A549 (cell line): ENCODE results near the gene LUZP1. TPM values are rescaled to one million over a fixed set of nuclear protein-coding genes. Genes with fewer than 3 reads are reported as not detected.

ENCODE experiments used
- ATAC-seq, 2 experiments: fragments of 200-7000 bp in 1 of 2; fragments of >200 bp in 1 of 2; cut with Nextera tagmentation in 1 of 2; cut with Tn5 transposase in 1 of 2; 3 replicates each; pipeline versions ENCODE4 v1.8.0 to v1.9.1; 2018 to 2020; ENCODE audit warnings: mild to moderate bottlenecking in 1 of 2, moderate library complexity in 1 of 2
- CTCF ChIA-PET: fragments of 300-600 bp; sonication (Branson Sonifier 250); formaldehyde crosslinking; extraction: SDS; loops from one replicate; lab custom pipeline; 2021; ENCODE audit warnings: antibody characterized with exemption, inconsistent platforms; lab: Yijun Ruan, JAX
- POLR2A ChIA-PET: fragments of 350-600 bp; formaldehyde crosslinking; extraction: SDS; loops from one replicate; lab custom pipeline; 2021; ENCODE audit warnings: antibody characterized with exemption, inconsistent platforms; lab: Yijun Ruan, JAX
- DNase-seq, 2 experiments: peaks; one replicate each; pipeline versions ENCODE4 v3.0.0 to v3.0.0-alpha.2; 2011 to 2016; ENCODE audit warnings: low read depth in 1 of 2, low spot score in 1 of 2
- FAIRE-seq: peaks from 2 replicates; lab custom pipeline; 2011; peaks lifted over from hg19 to GRCh38; lab: Jason Lieb, UNC
- H3K27ac ChIP-seq, 2 experiments: fragments of >200 bp; sonication (Bioruptor Twin); formaldehyde crosslinking; 3 replicates each; pipeline ENCODE4 v1.5.1; 2016 to 2017
- H3K4me1 ChIP-seq: fragments of >200 bp; sonication (Bioruptor Twin); formaldehyde crosslinking; 3 replicates; pipeline ENCODE4 v1.6.1; 2016
- H3K4me2 ChIP-seq: fragments of >200 bp; sonication (Bioruptor Twin); formaldehyde crosslinking; 3 replicates; pipeline ENCODE4 v1.6.1; 2016
- H3K4me3 ChIP-seq: fragments of >200 bp; sonication (Bioruptor Twin); formaldehyde crosslinking; 3 replicates; pipeline ENCODE4 v1.5.1; 2016
- H3K9me3 ChIP-seq: fragments of >200 bp; sonication (Bioruptor Twin); formaldehyde crosslinking; 3 replicates; pipeline ENCODE4 v1.6.1; 2016
- BHLHE40 ChIP-seq: IDR thresholded peaks from 2 replicates; pipeline ENCODE4 v1.6.1; 2012; ENCODE audit warnings: low read depth, low read length, inconsistent platforms
- CBX8 ChIP-seq: fragments of 200-600 bp; sonication (generic); IDR thresholded peaks from 2 replicates; pipeline ENCODE4 v1.6.1; 2016
- EP300 ChIP-seq, 2 experiments: fragments of >200 bp; sonication (Bioruptor Twin); formaldehyde crosslinking; IDR thresholded peaks; 2 replicates in 1 of 2; 3 replicates in 1 of 2; pipeline ENCODE4 v1.6.1; 2016 to 2017
- FOSL2 ChIP-seq, 2 experiments: fragments of 450-650 bp in 1 of 2; fragments of >200 bp in 1 of 2; sonication (Bioruptor Twin) in 1 of 2; formaldehyde crosslinking; IDR thresholded peaks; 2 replicates each; pipeline versions ENCODE4 v1.5.0 to v1.6.1; 2016 to 2020; ENCODE audit warnings: mild to moderate bottlenecking in 1 of 2, moderate library complexity in 1 of 2
- FOXS1 ChIP-seq: fragments of 250-450 bp; sonication (Bioruptor Pico); IDR thresholded peaks from 2 replicates; pipeline ENCODE4 v1.5.0; 2020; ENCODE audit warnings: mild to moderate bottlenecking, moderate library complexity
- HDAC2 ChIP-seq: fragments of 200-600 bp; sonication (generic); IDR thresholded peaks from 2 replicates; pipeline ENCODE4 v1.6.1; 2016
- HEYL ChIP-seq: fragments of 250-450 bp; sonication (Bioruptor Pico); IDR thresholded peaks from 2 replicates; pipeline ENCODE4 v1.8.0; 2021; ENCODE audit warnings: mild to moderate bottlenecking, moderate library complexity
- HMGXB4 ChIP-seq: fragments of 250-450 bp; sonication (Bioruptor Pico); IDR thresholded peaks from 2 replicates; pipeline ENCODE4 v1.5.0; 2021; ENCODE audit warnings: mild to moderate bottlenecking, moderate library complexity, borderline replicate concordance
- HOXA7 ChIP-seq: fragments of 250-450 bp; sonication (Bioruptor Pico); IDR thresholded peaks from 2 replicates; pipeline ENCODE4 v1.5.0; 2020; ENCODE audit warnings: mild to moderate bottlenecking, moderate library complexity
- HOXB5 ChIP-seq: fragments of 250-450 bp; sonication (Bioruptor Pico); IDR thresholded peaks from 2 replicates; pipeline ENCODE4 v1.5.0; 2020; ENCODE audit warnings: mild to moderate bottlenecking, moderate library complexity
- JUNB ChIP-seq: fragments of >200 bp; sonication (Bioruptor Twin); formaldehyde crosslinking; IDR thresholded peaks from 2 replicates; pipeline ENCODE4 v1.6.1; 2016
- KDM1A ChIP-seq: fragments of 200-600 bp; sonication (generic); IDR thresholded peaks from 2 replicates; pipeline ENCODE4 v1.6.1; 2016; ENCODE audit warnings: low read depth, mild to moderate bottlenecking
- PHF8 ChIP-seq: fragments of 200-600 bp; sonication (generic); IDR thresholded peaks from 2 replicates; pipeline ENCODE4 v1.6.1; 2016; ENCODE audit warnings: low read depth, mild to moderate bottlenecking, antibody characterized with exemption, moderate library complexity, borderline replicate concordance
- POLR2AphosphoS2 ChIP-seq: conservative IDR thresholded peaks from 2 replicates; pipeline ENCODE4 v1.6.1; 2012; ENCODE audit warnings: low read length, improper control_type of control experiment, inconsistent platforms
- RAD21 ChIP-seq, 2 experiments: fragments of >200 bp in 1 of 2; sonication (Bioruptor Twin) in 1 of 2; formaldehyde crosslinking in 1 of 2; IDR thresholded peaks in 1 of 2; conservative IDR thresholded peaks in 1 of 2; 2 replicates in 1 of 2; 3 replicates in 1 of 2; pipeline ENCODE4 v1.6.1; 2012 to 2018; ENCODE audit warnings: inconsistent platforms in 1 of 2
- RCOR1 ChIP-seq: fragments of 150-350 bp; IDR thresholded peaks from 2 replicates; pipeline ENCODE4 v1.6.1; 2014; ENCODE audit warnings: antibody characterized with exemption, low read length, low read depth
- REST ChIP-seq: fragments of 200-600 bp; sonication (generic); IDR thresholded peaks from 2 replicates; pipeline ENCODE4 v1.6.1; 2016; ENCODE audit warnings: antibody characterized with exemption, mild to moderate bottlenecking, moderate library complexity
- RFX5 ChIP-seq: fragments of 450-650 bp; IDR thresholded peaks from 2 replicates; pipeline ENCODE4 v1.7.1; 2014; ENCODE audit warnings: antibody characterized with exemption, mild to moderate bottlenecking, moderate library complexity
- RNF2 ChIP-seq: fragments of 200-600 bp; sonication (generic); IDR thresholded peaks from 2 replicates; pipeline ENCODE4 v1.6.1; 2016; ENCODE audit warnings: low read depth, mild to moderate bottlenecking, antibody characterized with exemption, moderate library complexity, borderline replicate concordance
- SMC3 ChIP-seq: fragments of >200 bp; sonication (Bioruptor Twin); formaldehyde crosslinking; IDR thresholded peaks from 3 replicates; pipeline ENCODE4 v1.6.1; 2018; ENCODE audit warnings: inconsistent platforms
- SREBF2 ChIP-seq: fragments of 450-650 bp; IDR thresholded peaks from 2 replicates; pipeline ENCODE4 v1.6.1; 2014; ENCODE audit warnings: mild to moderate bottlenecking, moderate library complexity
- TFCP2L1 ChIP-seq: fragments of 250-450 bp; sonication (Bioruptor Pico); IDR thresholded peaks from 2 replicates; pipeline ENCODE4 v1.5.0; 2021; ENCODE audit warnings: mild to moderate bottlenecking
- ZFP36 ChIP-seq: fragments of 450-650 bp; IDR thresholded peaks from 2 replicates; pipeline ENCODE4 v1.6.1; 2014; ENCODE audit warnings: borderline replicate concordance; ENCODE audit not compliant: partially characterized antibody
- ZNF302 ChIP-seq: fragments of 250-450 bp; sonication (Bioruptor Pico); IDR thresholded peaks from 2 replicates; pipeline ENCODE4 v1.9.0; 2021; ENCODE audit warnings: inconsistent platforms, mild to moderate bottlenecking, moderate library complexity
- WGBS: methylation state at CpG from one replicate; pipeline ENCODE4 v1.1.6; 2017; ENCODE audit errors: missing lambda C conversion rate; 5-methylcytosine and 5-hydroxymethylcytosine counted together
- polyA plus RNA-seq, 4 experiments: library from polyadenylated mRNA; depleted of rRNA in 3 of 4; stranded (reverse); fragments of >200 nt; fragmentation: RNase III in 1 of 4; extraction: RNeasy Plus Mini Kit Qiagen cat#74134 plus additional on column Dnase treatment in 1 of 4; gene quantifications; 2 replicates in 3 of 4; 3 replicates in 1 of 4; pipeline ENCODE4 v1.2.3, GENCODE V29; 2011 to 2017
- TF ChIP-seq, protein P1 (sequence below): fragments of >200 bp; sonication (Bioruptor Twin); formaldehyde crosslinking; IDR thresholded peaks from 3 replicates; pipeline ENCODE4 v1.5.1; 2016
- TF ChIP-seq, protein P2 (sequence below): IDR thresholded peaks from 2 replicates; pipeline ENCODE4 v1.6.1; 2012
- TF ChIP-seq, protein P3 (sequence below): fragments of 450-650 bp; IDR thresholded peaks from 2 replicates; pipeline ENCODE4 v1.6.1; 2014; ENCODE audit warnings: antibody characterized with exemption
- TF ChIP-seq, protein P4 (sequence below): fragments of 250-450 bp; sonication (Bioruptor Pico); IDR thresholded peaks from 2 replicates; pipeline ENCODE4 v1.5.0; 2020; ENCODE audit warnings: low read depth, mild to moderate bottlenecking, moderate library complexity

Gene LUZP1
- polyA plus RNA-seq, 2 of the 4 experiments (the other 2 are of a cell fraction), result 18.2 to 26.2 TPM

DNA sequence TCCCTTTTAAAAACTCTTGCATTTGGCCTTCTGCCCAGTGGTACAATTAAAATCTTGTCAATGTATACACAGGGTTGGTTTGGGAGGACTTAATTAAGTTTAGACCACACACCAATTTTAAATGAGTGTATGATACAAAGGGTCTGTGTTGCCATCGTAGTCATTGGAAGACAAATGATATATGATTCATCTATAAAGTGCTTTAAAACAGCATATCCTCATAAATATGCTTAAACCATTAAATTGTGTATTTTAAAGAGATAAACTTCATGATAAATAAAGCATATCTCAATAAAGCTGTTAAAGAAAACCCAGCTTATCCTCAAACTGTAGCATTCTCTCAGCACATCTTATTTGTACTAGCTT lies 69.5 kb downstream of the LUZP1 start:
- FAIRE-seq, result no peak
- CTCF ChIA-PET, result interaction anchor here (0.8 to 9.2 kb wide), 31 partner anchors 8 to 305 kb away, joined by 3 to 203 read pairs (median 6); no protein-coding TSS in a partner anchor
- TF ChIP-seq RNF2 (no peak), TFCP2L1 (no peak), RCOR1 (no peak), HDAC2 (no peak), ZFP36 (no peak), EP300 (IDR thresholded peaks at IDR 0.05) (no peak), HOXA7 (no peak), CBX8 (no peak), HEYL (CRISPR knock-in tag) (no peak), HMGXB4 (CRISPR knock-in tag) (no peak), KDM1A (no peak), RFX5 (no peak), FOSL2 (IDR thresholded peaks at IDR 0.05) (no peak), FOSL2 (CRISPR knock-in tag; IDR thresholded peaks at IDR 0.05) (no peak), HOXB5 (CRISPR knock-in tag) (no peak), PHF8 (no peak), POLR2AphosphoS2 (no peak)
- TF ChIP-seq, protein P1, sequence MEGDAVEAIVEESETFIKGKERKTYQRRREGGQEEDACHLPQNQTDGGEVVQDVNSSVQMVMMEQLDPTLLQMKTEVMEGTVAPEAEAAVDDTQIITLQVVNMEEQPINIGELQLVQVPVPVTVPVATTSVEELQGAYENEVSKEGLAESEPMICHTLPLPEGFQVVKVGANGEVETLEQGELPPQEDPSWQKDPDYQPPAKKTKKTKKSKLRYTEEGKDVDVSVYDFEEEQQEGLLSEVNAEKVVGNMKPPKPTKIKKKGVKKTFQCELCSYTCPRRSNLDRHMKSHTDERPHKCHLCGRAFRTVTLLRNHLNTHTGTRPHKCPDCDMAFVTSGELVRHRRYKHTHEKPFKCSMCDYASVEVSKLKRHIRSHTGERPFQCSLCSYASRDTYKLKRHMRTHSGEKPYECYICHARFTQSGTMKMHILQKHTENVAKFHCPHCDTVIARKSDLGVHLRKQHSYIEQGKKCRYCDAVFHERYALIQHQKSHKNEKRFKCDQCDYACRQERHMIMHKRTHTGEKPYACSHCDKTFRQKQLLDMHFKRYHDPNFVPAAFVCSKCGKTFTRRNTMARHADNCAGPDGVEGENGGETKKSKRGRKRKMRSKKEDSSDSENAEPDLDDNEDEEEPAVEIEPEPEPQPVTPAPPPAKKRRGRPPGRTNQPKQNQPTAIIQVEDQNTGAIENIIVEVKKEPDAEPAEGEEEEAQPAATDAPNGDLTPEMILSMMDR, result no peak

GRCh38 chr1:23098463-23099170 lies 70.0 kb downstream of the LUZP1 start:
- POLR2A ChIA-PET, result interaction anchor here (1.2 to 1.3 kb wide), 2 partner anchors 79 to 96 kb away, joined by 3 to 4 read pairs; partner anchors contain the start of gene KDM1A
- CTCF ChIA-PET, result interaction anchor here (0.8 to 9.2 kb wide), 33 partner anchors 8 to 305 kb away, joined by 3 to 203 read pairs (median 5); no protein-coding TSS in a partner anchor
- peak overlapping the region; percentile 63 for H3K4me2 ChIP-seq
- ATAC-seq (peak; percentile 47 to 53; a peak in 5 of 6 replicates), DNase-seq (peak; percentile 36 to 76), FAIRE-seq (peak; percentile 73)
- no peaks in the 10 kb centered on the region for H3K9me3 ChIP-seq
- WGBS, result 36% methylated on average over 12 of the region's 12 CpGs
- no peak overlapping the region for H3K4me3 ChIP-seq
- peaks cover 62% of the 10 kb centered on the region for H3K4me1 ChIP-seq
- H3K27ac ChIP-seq, result peak overlapping the region; percentile 70 to 81
- TF ChIP-seq FOXS1 (CRISPR knock-in tag) (no peak), REST (no peak), SREBF2 (no peak), JUNB (no peak), ZNF302 (CRISPR knock-in tag) (no peak), BHLHE40 (no peak), RAD21 (conservative IDR thresholded peaks at IDR 0.05 in 1 of 2, IDR thresholded peaks at IDR 0.05 in 1 of 2) (peak; percentile 91 to 94), SMC3 (peak; percentile 93)
- TF ChIP-seq, protein P2, sequence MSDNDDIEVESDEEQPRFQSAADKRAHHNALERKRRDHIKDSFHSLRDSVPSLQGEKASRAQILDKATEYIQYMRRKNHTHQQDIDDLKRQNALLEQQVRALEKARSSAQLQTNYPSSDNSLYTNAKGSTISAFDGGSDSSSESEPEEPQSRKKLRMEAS, result no peak
- TF ChIP-seq, protein P3, sequence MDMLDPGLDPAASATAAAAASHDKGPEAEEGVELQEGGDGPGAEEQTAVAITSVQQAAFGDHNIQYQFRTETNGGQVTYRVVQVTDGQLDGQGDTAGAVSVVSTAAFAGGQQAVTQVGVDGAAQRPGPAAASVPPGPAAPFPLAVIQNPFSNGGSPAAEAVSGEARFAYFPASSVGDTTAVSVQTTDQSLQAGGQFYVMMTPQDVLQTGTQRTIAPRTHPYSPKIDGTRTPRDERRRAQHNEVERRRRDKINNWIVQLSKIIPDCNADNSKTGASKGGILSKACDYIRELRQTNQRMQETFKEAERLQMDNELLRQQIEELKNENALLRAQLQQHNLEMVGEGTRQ, result no peak
- TF ChIP-seq, protein P4, sequence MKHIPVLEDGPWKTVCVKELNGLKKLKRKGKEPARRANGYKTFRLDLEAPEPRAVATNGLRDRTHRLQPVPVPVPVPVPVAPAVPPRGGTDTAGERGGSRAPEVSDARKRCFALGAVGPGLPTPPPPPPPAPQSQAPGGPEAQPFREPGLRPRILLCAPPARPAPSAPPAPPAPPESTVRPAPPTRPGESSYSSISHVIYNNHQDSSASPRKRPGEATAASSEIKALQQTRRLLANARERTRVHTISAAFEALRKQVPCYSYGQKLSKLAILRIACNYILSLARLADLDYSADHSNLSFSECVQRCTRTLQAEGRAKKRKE (CRISPR knock-in tag), result no peak

More for the DNA sequence above, 69.5 kb downstream of the LUZP1 start:
- H3K9me3 ChIP-seq, result no peaks in the 10 kb centered on the region
- DNase-seq (no peak), ATAC-seq (no peak)
- POLR2A ChIA-PET, result interaction anchor here (1.2 to 1.3 kb wide), 2 partner anchors 80 to 96 kb away, joined by 3 to 4 read pairs; partner anchors contain the start of gene KDM1A
- H3K4me1 ChIP-seq, result peaks cover 62% of the 10 kb centered on the region
- H3K4me3 ChIP-seq, result no peak overlapping the region
- H3K4me2 ChIP-seq, result peak overlapping the region; percentile 63
- WGBS, result 77% methylated on average over 1 of the region's 1 CpG
- H3K27ac ChIP-seq, result peak overlapping the region; percentile 70 to 81
